GM19025 (cell line): ENCODE measurements around the gene KLHL29.

Source experiments
- ATAC-seq: cut with Tn5 transposase; IDR thresholded peaks from one replicate; pipeline ENCODE4 v1.9.1; 2021; ENCODE audit warnings: mild to moderate bottlenecking, low read depth, moderate library complexity; ENCODE audit not compliant: unreplicated experiment

The KLHL29 gene

GRCh38 chr2:23662466-23662865, 277.5 kb downstream of the KLHL29 start:
- no peak for ATAC-seq

DNA sequence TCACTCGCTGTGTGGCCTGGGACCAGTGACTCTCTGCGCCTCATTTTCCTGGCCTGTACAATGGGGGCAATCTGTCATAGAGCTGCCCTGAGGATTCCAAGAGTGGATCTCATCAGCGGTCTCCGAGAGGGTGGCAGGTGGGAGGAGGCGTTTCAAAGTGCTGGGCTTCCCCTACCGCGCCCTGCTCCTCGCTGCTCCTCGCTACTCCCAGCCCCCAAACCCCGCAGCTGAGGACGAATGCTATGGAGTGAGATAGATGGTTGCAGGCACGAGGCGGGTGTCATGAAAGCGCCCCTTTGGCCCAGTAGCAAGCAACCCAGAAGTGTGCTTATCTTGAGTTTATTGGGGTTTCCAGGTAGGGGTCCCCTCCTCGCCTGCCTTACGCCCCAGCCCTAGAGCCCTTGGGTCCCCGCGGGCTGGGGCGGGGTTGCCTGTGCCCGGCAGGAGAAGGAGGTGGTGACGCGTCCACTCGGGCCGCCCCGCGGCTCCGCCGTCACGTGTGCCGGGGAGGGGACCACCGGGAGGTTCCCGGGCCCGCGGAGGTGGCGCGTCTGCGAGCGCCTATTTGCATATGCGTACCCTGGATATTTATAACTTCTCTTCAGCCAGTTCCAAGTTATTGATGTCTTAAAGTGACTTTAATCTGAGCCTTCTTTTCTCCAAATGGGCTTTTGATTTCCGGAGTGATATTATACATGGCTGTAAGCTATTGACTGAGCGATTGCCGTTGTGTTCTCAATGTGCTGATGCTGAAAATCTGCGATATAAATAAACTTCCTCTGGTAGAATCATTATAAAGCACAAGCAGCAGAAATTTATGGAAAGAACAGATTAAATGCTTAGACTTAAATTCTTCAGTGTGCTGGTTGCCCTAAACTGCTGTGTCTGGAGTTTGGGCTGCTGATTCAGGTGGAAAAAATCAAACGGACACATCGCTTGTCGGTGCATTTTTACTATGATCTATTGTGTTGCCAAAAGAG, 278.3 kb downstream of the KLHL29 start:
- no peak for ATAC-seq

GRCh38 chr2:23664066-23664788, 279.2 kb downstream of the KLHL29 start:
- ATAC-seq: no peak

- ATAC-seq: no peak
These were observed 281.4 kb downstream of the KLHL29 start for GRCh38 chr2:23666241-23666979.

DNA sequence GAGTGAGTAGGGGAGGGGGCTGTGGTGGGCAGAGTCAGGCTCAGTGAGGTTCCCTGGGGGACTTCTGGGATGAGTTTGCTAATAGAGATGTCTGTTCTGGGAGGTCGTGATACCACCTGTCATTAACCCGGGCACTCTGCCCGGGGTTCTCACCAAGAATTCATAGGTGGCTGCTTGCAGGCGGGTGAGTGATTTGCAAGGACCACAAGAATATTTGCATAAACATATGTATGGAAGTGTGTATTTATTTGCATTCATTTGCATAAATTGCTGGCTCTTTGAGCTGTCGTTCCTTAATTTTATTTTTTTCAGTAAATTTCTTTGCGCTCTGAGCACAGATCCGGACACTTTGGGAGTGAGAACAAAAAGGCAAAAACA, 282.0 kb downstream of the KLHL29 start:
- no peak for ATAC-seq

DNA sequence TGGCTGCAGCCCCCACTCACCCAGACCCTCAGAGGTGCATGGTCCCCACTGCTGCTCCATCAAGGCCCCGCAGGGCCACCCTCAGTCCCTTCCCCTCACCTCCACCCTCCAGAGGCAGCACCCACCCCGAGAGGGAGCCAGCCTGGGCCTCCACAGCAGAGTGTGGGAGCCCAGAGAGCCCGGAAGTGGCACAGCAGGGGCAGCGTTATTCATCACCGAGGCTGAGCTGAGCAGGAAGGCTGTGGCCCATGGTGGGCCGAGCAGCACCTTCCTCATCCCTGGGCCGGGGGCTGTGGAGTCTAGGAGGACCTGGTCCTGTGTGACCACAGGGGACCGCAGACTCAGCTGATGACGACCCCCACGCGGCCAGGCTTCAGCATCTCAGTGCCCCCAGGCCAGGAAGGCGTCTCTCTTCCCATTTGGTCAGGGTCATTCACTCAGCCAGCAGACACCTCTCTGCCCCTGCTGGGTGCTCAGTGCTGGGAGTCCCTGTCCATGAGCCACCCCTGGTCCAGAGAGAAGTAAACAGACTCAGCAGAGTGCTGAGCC, 283.9 kb downstream of the KLHL29 start:
- ATAC-seq: no peak

- no peak for ATAC-seq
These were observed 284.6 kb downstream of the KLHL29 start for GRCh38 chr2:23669413-23670244.

DNA sequence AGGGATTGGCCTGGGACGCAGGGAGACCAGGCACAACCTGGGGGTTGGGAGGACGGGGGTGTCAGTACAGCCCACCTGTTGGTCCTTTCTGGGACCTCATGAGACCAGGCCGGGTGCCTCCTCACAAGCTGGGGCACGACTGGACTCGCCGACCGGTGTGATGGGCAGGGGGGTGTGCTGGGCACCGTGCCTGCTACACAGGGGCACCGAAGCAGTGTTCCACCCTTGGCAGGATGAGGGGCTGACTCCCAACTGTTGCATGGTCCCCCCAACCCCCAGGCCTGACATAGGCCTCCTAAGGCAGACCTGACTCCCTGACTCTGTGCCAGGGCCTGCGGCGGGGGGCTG, 285.2 kb downstream of the KLHL29 start:
- no peak for ATAC-seq

DNA sequence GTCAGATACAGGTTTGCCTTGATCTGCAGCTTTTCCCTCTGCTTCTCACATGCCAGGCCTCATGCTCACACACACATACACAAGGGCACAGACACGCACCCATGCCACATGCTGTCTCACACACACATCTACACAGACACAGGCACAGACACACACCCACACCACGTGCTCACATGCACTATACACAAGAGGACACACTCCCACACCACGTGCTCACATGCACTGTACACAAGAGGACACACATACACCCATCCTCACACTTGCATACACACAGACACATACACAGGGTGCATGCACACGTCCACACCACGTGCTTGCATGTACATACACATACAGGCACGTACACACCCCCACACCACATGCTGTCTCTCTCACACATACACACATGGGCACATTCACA, 288.1 kb downstream of the KLHL29 start:
- no peak for ATAC-seq

GRCh38 chr2:23673830-23674679, 289.1 kb downstream of the KLHL29 start:
- no peak for ATAC-seq

GRCh38 chr2:23675506-23675905, 290.5 kb downstream of the KLHL29 start:
- ATAC-seq: no peak

GRCh38 chr2:23677836-23678235, 292.9 kb downstream of the KLHL29 start:
- ATAC-seq: no peak

GRCh38 chr2:23679044-23679443, 294.1 kb downstream of the KLHL29 start:
- ATAC-seq: no peak

DNA sequence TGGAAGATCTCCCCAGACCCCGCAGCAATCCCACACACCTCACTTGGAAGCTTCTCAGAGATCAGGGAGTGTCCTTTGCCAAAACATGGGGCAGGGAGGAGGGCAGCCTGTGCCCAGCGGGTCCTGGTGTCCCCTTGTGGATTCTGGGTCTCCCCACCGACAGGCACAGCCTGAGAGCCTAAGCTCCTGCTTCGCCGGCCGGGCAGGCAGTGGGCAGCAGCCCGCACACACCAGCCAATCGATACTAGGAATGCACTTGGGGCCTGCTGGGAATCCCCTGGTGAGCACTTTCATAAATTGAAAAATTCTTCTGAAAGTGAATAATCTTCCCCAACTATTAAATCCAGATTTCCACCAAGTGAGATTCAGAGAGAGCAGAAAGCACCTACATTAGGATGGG, 296.0 kb downstream of the KLHL29 start:
- ATAC-seq: no peak

DNA sequence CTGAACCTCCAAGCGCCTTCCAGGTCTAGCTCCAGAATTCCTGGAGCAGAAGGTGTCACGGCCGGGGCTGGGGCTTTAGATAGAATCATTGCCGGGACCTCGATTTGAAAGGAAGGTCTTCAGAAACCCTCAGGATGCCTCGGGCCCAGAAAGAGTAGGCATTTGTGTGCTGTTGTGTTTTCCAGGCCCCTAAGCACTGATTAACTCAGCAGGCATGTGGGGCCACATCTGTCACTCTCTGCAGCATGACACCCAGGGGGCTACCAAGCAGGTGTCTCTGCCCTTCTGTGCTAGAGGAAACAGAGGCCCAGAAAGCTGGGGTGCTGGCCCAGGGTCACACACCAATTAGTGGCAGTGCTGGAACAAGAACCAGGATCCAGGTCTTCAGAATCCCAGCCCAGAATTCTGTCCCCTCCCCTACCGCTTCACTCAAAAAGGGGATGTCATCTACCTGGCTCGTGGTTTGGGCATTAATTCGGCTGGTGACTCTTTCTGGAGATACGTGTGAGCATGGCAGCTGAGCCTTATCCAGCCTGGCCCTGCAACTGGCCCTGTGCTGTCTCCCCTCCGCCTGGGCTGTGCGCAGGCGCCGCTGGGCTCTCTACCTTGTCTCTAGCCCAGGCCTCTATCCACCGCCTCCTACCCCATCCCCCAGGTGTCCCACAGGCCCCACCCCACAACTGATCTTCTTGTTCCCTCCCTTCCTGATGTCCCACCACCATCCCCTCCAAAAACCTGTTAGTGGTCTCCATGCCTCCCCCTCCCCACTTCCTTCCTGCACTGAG, 296.6 kb downstream of the KLHL29 start:
- ATAC-seq: no peak

DNA sequence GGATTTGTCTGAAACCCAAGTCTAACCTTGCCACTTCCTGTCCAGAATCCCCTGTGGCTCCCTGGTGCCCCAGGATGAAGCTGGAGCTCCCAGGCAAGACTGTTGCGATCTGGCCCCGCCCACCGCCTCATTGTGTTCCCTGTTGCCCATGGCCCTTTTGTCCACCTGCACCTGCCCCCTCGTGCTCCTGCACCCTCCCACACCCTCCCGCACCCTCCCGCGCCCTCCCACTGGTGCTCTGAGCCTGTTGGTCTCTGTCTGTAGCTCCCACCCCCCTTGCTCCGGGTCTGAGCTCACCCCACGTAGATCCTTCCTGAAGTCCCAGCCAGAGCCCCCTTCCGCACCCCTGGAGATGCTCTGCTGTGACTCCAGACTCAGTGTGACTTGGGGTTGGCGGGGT, 297.5 kb downstream of the KLHL29 start:
- ATAC-seq: no peak

GRCh38 chr2:23683001-23683400, 298.0 kb downstream of the KLHL29 start:
- ATAC-seq: no peak
